Omental fat pad (tissue), 4 donors: ENCODE measurements around the gene SAP25. TPM values are rescaled to one million over a fixed set of nuclear protein-coding genes. Genes with fewer than 3 reads are reported as not detected.
"Not testable (repeated sequence)": the region's sequence is repeated elsewhere in the genome, so short reads cannot be mapped to it uniquely, and the experiment has no call there.

Source experiments
- ATAC-seq: fragments of 150-250 bp; one replicate; pipeline ENCODE4 v1.9.1; 2016; ENCODE audit warnings: mild to moderate bottlenecking, moderate library complexity; ENCODE audit not compliant: low FRiP score
- DNase-seq: peaks from one replicate; pipeline ENCODE4 v3.0.0-alpha.2; 2019; ENCODE audit warnings: low spot score
- CTCF ChIP-seq, 3 donors: fragments of 450-650 bp; IDR thresholded peaks; one replicate each; pipeline ENCODE4 v1.5.1; 2016 to 2017; ENCODE audit warnings: antibody characterized with exemption in 3 of 3, mild to moderate bottlenecking in 3 of 3, moderate library complexity in 2 of 3
- small RNA-seq: library from RNA; depleted of rRNA; stranded (forward); fragments of <200 nt; gene quantifications from one replicate; pipeline ENCODE3, GENCODE V24; 2016
- total RNA-seq, 4 donors: library from RNA; depleted of rRNA; stranded (reverse); fragments of >200 nt; gene quantifications; one replicate each; pipeline ENCODE4 v1.1.0, GENCODE V29; 2016

SAP25 gene
- total RNA-seq, 4 donors from 2014 or later = 1.1 to 4.7 (median 1.7) TPM; not detected in 1

DNA sequence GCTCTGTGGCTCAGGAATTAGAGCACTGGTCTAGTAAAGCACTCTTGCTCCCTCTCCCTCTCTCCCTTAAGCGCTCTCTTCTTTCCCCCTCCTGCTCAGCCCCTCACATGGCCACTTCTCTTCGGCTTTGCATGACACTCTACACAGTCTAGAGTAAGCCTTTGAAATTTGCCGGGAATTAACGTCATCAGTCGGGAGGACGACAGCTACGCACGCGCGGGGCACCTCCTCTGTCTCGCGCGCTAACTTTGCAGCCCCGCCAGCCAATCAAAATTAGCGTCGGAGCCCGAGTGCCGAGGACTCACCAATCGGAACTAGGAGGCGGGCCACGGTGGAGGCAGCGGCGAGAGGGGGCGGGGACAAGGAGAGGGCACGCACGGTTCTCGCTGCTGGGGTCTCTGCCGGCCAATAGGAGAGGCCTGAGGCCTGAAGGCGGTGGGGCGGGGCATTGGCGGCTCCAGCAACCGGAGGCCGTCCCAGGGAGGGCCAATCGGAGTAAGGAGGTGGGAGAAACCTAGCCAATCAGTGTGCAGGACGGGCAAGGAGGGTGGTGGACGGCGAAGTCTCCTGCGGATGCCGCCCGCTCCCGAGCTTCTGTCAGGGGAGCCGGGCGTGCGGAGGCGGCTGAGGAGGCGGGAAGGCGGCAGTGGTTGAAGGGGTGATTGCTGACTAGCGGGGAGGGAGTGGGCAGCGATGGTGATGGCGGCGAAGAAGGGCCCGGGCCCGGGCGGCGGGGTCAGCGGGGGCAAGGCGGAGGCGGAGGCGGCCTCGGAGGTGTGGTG, 34.9 kb downstream of the SAP25 start, which contains the start of gene AGFG2:
Gene AGFG2, plus strand, starts transcription at position 550 of the 782 bp plus-strand sequence. Its CDS starts 144 bp downstream, at position 694.
- DNase-seq (peak; percentile 99), ATAC-seq (peak; percentile 100)
- no peak for TF ChIP-seq CTCF (IDR thresholded peaks at IDR 0.05)

GRCh38 chr7:100538348-100538653, 35.4 kb downstream of the SAP25 start:
- DNase-seq (no peak), ATAC-seq (peak; percentile 1)
- TF ChIP-seq CTCF (IDR thresholded peaks at IDR 0.05) = no peak

GRCh38 chr7:100536695-100537094, 37.0 kb downstream of the SAP25 start:
- DNase-seq, ATAC-seq: not testable (repeated sequence)

DNA sequence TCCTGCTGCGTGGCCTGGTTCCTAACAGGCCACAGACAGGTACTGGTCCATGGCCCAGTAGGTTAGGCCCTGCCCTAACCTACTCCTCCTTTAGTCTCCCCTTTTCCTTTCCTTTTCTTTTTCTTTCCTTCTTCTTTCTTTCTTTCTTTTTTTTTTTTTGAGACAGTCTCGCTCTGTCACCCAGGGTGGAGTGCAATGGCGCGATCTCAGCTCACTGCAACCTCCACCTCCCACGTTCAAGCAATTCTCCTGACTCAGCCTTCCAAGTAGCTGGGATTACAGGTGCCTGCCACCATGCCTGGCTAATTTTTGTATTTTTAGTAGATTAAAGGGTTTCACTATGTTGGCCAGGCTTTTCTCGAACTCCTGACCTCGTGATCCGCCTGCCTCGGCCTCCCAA, 37.7 kb downstream of the SAP25 start:
- ATAC-seq, DNase-seq: not testable (repeated sequence)

GRCh38 chr7:100532165-100533022, 41.3 kb downstream of the SAP25 start:
- DNase-seq (no peak), ATAC-seq (no peak)
- no peak for TF ChIP-seq CTCF (IDR thresholded peaks at IDR 0.05)

GRCh38 chr7:100528108-100528866, 45.4 kb downstream of the SAP25 start:
- not testable (repeated sequence) for ATAC-seq, DNase-seq

DNA sequence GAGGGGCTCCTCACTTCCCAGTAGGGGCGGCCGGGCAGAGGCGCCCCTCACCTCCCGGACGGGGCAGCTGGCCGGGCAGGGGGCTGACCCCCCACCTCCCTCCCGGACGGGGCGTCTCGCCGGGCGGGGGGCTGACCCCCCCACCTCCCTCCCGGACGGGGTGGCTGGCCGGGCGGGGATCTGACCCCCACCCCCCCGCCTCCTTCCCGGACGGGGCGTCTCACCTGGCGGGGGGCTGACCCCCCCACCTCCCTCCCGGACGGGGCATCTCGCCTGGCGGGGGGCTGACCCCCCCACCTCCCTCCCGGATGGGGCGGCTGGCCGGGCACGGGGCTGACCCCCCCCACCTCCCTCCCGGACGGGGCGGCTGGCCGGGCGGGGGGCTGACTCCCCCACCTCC, 50.5 kb downstream of the SAP25 start:
- not testable (repeated sequence) for ATAC-seq, DNase-seq

Small RNA genes within 50 kb of the gene (small RNA-seq; reads per million reads assigned to genes)
- gene RN7SL416P (not detected), gene SAP25 (not detected)

Other genes with a start within 250 kb of the SAP25 start
- gene PILRB, start 215.8 kb downstream of the SAP25 start, total RNA-seq = 10 to 100 TPM; 25.0 to 83.5 (median 36.9) TPM
- gene PILRA, start 200.4 kb downstream of the SAP25 start, total RNA-seq = 10 to 100 TPM in 2 of 4 donors, 1 to 10 TPM in 2; 8.6 to 36.9 (median 13.4) TPM
- 1 to 10 TPM; 2.8 to 5.8 (median 3.6) TPM for gene ZCWPW1, start 145.2 kb downstream of the SAP25 start, total RNA-seq
- 10 to 100 TPM; 23.6 to 49.5 (median 36.6) TPM for gene MEPCE, start 144.1 kb downstream of the SAP25 start, total RNA-seq
- 10 to 100 TPM in 3 of 4 donors, 1 to 10 TPM in 1; 6.1 to 22.2 (median 17.7) TPM for gene PPP1R35, start 137.4 kb downstream of the SAP25 start, total RNA-seq
- gene SPACDR, start 109.6 kb downstream of the SAP25 start, total RNA-seq = 1 to 10 TPM in 1 of 4 donors, under 1 TPM in 1, not detected in 2; 0.84 to 1.3 TPM
- gene TSC22D4, start 94.7 kb downstream of the SAP25 start, total RNA-seq = 10 to 100 TPM; 15.6 to 36.4 (median 21.4) TPM
- gene NYAP1, start 90.0 kb downstream of the SAP25 start, total RNA-seq = 1 to 10 TPM in 3 of 4 donors, under 1 TPM in 1; 0.63 to 3.6 (median 2.1) TPM
- 10 to 100 TPM; 10.6 to 45.0 (median 21.3) TPM for gene AGFG2, start 34.7 kb downstream of the SAP25 start, total RNA-seq
- 100 to 1,000 TPM in 1 of 4 donors, 10 to 100 TPM in 3; 51.8 to 108 (median 55.7) TPM for gene LRCH4, start 12.2 kb upstream of the SAP25 start, total RNA-seq
- under 1 TPM in 1 of 4 donors, not detected in 3; 0.36 TPM for gene FBXO24, start 12.4 kb upstream of the SAP25 start, total RNA-seq
- gene PCOLCE, start 28.5 kb upstream of the SAP25 start, total RNA-seq = 10 to 100 TPM; 20.6 to 87.2 (median 40.5) TPM
- 1 to 10 TPM; 5.4 to 8.9 (median 7.2) TPM for gene MOSPD3, start 38.6 kb upstream of the SAP25 start, total RNA-seq
- gene TFR2, start 67.7 kb upstream of the SAP25 start, total RNA-seq = under 1 TPM in 1 of 4 donors, not detected in 3; 0.60 TPM
- gene ACTL6B, start 82.5 kb upstream of the SAP25 start, total RNA-seq = not detected
- gene GNB2, start 99.8 kb upstream of the SAP25 start, total RNA-seq = 100 to 1,000 TPM; 145 to 245 (median 203) TPM
- 10 to 100 TPM; 17.7 to 44.0 (median 19.4) TPM for gene GIGYF1, start 120.3 kb upstream of the SAP25 start, total RNA-seq
- 10 to 100 TPM; 17.5 to 39.9 (median 19.4) TPM for gene POP7, start 132.2 kb upstream of the SAP25 start, total RNA-seq
- not detected for gene EPO, start 146.6 kb upstream of the SAP25 start, total RNA-seq
- gene ZAN, start 159.7 kb upstream of the SAP25 start, total RNA-seq = not detected